Rectal smooth muscle tissue (tissue), 1 donor: ENCODE results near the gene ROGDI.

ENCODE experiments used
- H3K27ac ChIP-seq: one replicate; pipeline ENCODE4 v1.7.0; 2013; ENCODE audit warnings: low read depth, low read length, inconsistent platforms
- H3K27me3 ChIP-seq: one replicate; pipeline ENCODE4 v1.7.0; 2013; ENCODE audit warnings: low read length; ENCODE audit not compliant: control insufficient read depth, insufficient read depth
- H3K36me3 ChIP-seq: one replicate; pipeline ENCODE4 v1.7.0; 2013; ENCODE audit warnings: low read length; ENCODE audit not compliant: control insufficient read depth, insufficient read depth
- H3K4me1 ChIP-seq: one replicate; pipeline ENCODE4 v1.7.0; 2013; ENCODE audit warnings: low read length; ENCODE audit not compliant: control insufficient read depth, insufficient read depth
- H3K4me3 ChIP-seq: one replicate; pipeline ENCODE4 v1.7.0; 2013; ENCODE audit warnings: low read length
- H3K9ac ChIP-seq: one replicate; pipeline ENCODE4 v1.7.0; 2013; ENCODE audit warnings: low read length

Gene ROGDI

GRCh38 chr16:4831616-4832015, 29.2 kb upstream of the ROGDI start:
- Histone ChIP-seq H3K27ac (no peak overlapping the region), H3K27me3 (no peaks in the 10 kb centered on the region), H3K4me1 (no peaks in the 10 kb centered on the region), H3K36me3 (peaks cover 52% of the 10 kb centered on the region), H3K9ac (no peak overlapping the region), H3K4me3 (no peak overlapping the region)

- H3K27ac ChIP-seq, result no peak overlapping the region
- peaks cover 48% of the 10 kb centered on the region for H3K36me3 ChIP-seq
- no peaks in the 10 kb centered on the region for H3K27me3 ChIP-seq
- no peaks in the 10 kb centered on the region for H3K4me1 ChIP-seq
- H3K9ac ChIP-seq, result no peak overlapping the region
- H3K4me3 ChIP-seq, result no peak overlapping the region
Observed at GRCh38 chr16:4830408-4830807, 28.0 kb upstream of the ROGDI start.

- Histone ChIP-seq H3K36me3 (peaks cover 51% of the 10 kb centered on the region), H3K4me1 (no peaks in the 10 kb centered on the region), H3K4me3 (no peak overlapping the region), H3K27me3 (no peaks in the 10 kb centered on the region), H3K27ac (no peak overlapping the region), H3K9ac (no peak overlapping the region)
Observed at GRCh38 chr16:4828567-4829321, 26.3 kb upstream of the ROGDI start.

- no peak overlapping the region for H3K4me3 ChIP-seq
- H3K27ac ChIP-seq, result no peak overlapping the region
- H3K36me3 ChIP-seq, result peaks cover 53% of the 10 kb centered on the region
- no peaks in the 10 kb centered on the region for H3K4me1 ChIP-seq
- no peaks in the 10 kb centered on the region for H3K27me3 ChIP-seq
- H3K9ac ChIP-seq, result no peak overlapping the region
Observed at GRCh38 chr16:4826980-4827379, 24.5 kb upstream of the ROGDI start.

GRCh38 chr16:4826526-4826925, 24.1 kb upstream of the ROGDI start:
- no peak overlapping the region for H3K27ac ChIP-seq

GRCh38 chr16:4825196-4825595, 22.8 kb upstream of the ROGDI start:
- H3K36me3 ChIP-seq, result peaks cover 48% of the 10 kb centered on the region
- no peaks in the 10 kb centered on the region for H3K27me3 ChIP-seq
- H3K4me1 ChIP-seq, result no peaks in the 10 kb centered on the region
- no peak overlapping the region for H3K4me3 ChIP-seq
- H3K27ac ChIP-seq, result no peak overlapping the region
- H3K9ac ChIP-seq, result no peak overlapping the region

More at GRCh38 chr16:4826526-4826925, 24.1 kb upstream of the ROGDI start:
- Histone ChIP-seq H3K27me3 (no peaks in the 10 kb centered on the region), H3K36me3 (peaks cover 53% of the 10 kb centered on the region), H3K4me3 (no peak overlapping the region), H3K9ac (no peak overlapping the region), H3K4me1 (no peaks in the 10 kb centered on the region)

GRCh38 chr16:4820652-4821051, 18.2 kb upstream of the ROGDI start:
- no peak overlapping the region for H3K27ac ChIP-seq
- no peak overlapping the region for H3K9ac ChIP-seq
- no peaks in the 10 kb centered on the region for H3K27me3 ChIP-seq
- peaks cover 44% of the 10 kb centered on the region for H3K36me3 ChIP-seq
- H3K4me3 ChIP-seq, result no peak overlapping the region
- H3K4me1 ChIP-seq, result no peaks in the 10 kb centered on the region

GRCh38 chr16:4814542-4815173, 12.2 kb upstream of the ROGDI start:
- peaks cover 34% of the 10 kb centered on the region for H3K36me3 ChIP-seq
- H3K9ac ChIP-seq, result no peak overlapping the region
- H3K27me3 ChIP-seq, result no peaks in the 10 kb centered on the region
- H3K4me1 ChIP-seq, result no peaks in the 10 kb centered on the region
- H3K4me3 ChIP-seq, result no peak overlapping the region
- H3K27ac ChIP-seq, result peak overlapping the region; percentile 50

- H3K4me1 ChIP-seq, result no peaks in the 10 kb centered on the region
- peak overlapping the region; percentile 50 for H3K27ac ChIP-seq
- no peaks in the 10 kb centered on the region for H3K27me3 ChIP-seq
- no peak overlapping the region for H3K9ac ChIP-seq
- peaks cover 30% of the 10 kb centered on the region for H3K36me3 ChIP-seq
- H3K4me3 ChIP-seq, result no peak overlapping the region
Observed at GRCh38 chr16:4814046-4814445, 11.6 kb upstream of the ROGDI start.

- Histone ChIP-seq H3K36me3 (peaks cover 26% of the 10 kb centered on the region), H3K27ac (peak overlapping the region; percentile 45), H3K27me3 (no peaks in the 10 kb centered on the region), H3K9ac (no peak overlapping the region), H3K4me3 (no peak overlapping the region), H3K4me1 (no peaks in the 10 kb centered on the region)
Observed at GRCh38 chr16:4813251-4814003, 11.0 kb upstream of the ROGDI start.

GRCh38 chr16:4811773-4812172, 9.3 kb upstream of the ROGDI start:
- no peaks in the 10 kb centered on the region for H3K27me3 ChIP-seq
- peaks cover 24% of the 10 kb centered on the region for H3K36me3 ChIP-seq
- no peak overlapping the region for H3K27ac ChIP-seq
- no peak overlapping the region for H3K9ac ChIP-seq
- H3K4me1 ChIP-seq, result no peaks in the 10 kb centered on the region
- no peak overlapping the region for H3K4me3 ChIP-seq

GRCh38 chr16:4811242-4811641, 8.8 kb upstream of the ROGDI start:
- H3K4me1 ChIP-seq, result no peaks in the 10 kb centered on the region
- H3K27me3 ChIP-seq, result no peaks in the 10 kb centered on the region
- no peak overlapping the region for H3K27ac ChIP-seq
- H3K36me3 ChIP-seq, result peaks cover 24% of the 10 kb centered on the region
- H3K4me3 ChIP-seq, result no peak overlapping the region
- H3K9ac ChIP-seq, result no peak overlapping the region
